Epithelial cell of proximal tubule (primary cell): ENCODE results near the gene RBMY1F. TPM values are rescaled to one million over a fixed set of nuclear protein-coding genes. Genes with fewer than 3 reads are reported as not detected.
"Not testable (repeated sequence)": the region's sequence is repeated elsewhere in the genome, so short reads cannot be mapped to it uniquely, and the experiment has no call there.

ENCODE experiments used
- DNase-seq: peaks from one replicate; pipeline ENCODE4 v3.0.0-alpha.2; 2011; ENCODE audit warnings: low read depth
- H3K4me3 ChIP-seq: 2 replicates; pipeline ENCODE4 v1.5.1; 2011; ENCODE audit warnings: low read depth, mild to moderate bottlenecking, low read length
- total RNA-seq: library from RNA; depleted of rRNA; stranded (reverse); fragments of >200 nt; gene quantifications from 2 replicates; pipeline ENCODE4 v1.2.3, GENCODE V29; 2015

Gene RBMY1F
- not detected in 2 replicates for total RNA-seq

DNA sequence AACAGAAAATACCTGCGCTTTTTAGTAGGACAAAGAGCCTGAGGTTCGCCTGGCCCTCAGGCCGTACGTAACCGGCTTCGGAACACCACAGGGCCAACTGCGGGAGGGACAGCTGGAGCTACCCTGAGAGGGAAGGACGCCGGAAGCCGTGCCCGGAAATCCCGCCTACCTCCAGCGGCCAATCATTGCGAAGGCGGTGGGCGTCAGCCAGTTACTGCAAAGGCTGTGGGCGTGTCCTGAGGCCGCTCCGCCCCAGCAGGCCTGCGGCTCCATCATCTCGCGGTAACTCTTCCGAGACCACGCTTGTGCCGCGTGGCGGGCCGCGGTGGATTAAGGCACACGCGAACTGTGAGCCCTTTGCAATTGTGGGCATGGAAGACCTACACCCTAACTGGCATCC, at the start of gene RBMY1F:
TSS of gene RBMY1F (minus strand) at position 101 of the 400 bp plus-strand sequence. CDS start 1,954 bp downstream, outside the sequence.
- not testable (repeated sequence) for DNase-seq, H3K4me3 ChIP-seq

DNA sequence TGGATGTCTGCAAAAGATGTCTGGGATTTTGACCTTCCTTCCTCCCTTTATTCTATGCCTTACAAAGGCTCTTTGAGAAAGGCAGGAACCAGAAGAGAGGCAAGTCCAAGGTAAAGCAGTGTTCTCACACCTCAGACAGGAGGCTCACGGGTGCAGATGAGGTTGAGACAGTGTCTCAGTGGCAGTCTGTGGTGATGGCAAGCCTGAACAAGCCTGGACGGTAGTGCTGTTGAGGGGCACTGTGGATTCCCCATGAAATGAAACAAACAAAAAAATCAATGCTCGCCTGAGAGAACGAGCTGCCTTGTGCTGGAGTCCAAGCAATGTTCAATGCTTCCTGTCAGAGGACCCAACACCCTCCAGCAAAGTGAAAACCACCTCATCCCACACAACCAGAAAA, 31.6 kb downstream of the RBMY1F start:
- not testable (repeated sequence) for H3K4me3 ChIP-seq, DNase-seq

DNA sequence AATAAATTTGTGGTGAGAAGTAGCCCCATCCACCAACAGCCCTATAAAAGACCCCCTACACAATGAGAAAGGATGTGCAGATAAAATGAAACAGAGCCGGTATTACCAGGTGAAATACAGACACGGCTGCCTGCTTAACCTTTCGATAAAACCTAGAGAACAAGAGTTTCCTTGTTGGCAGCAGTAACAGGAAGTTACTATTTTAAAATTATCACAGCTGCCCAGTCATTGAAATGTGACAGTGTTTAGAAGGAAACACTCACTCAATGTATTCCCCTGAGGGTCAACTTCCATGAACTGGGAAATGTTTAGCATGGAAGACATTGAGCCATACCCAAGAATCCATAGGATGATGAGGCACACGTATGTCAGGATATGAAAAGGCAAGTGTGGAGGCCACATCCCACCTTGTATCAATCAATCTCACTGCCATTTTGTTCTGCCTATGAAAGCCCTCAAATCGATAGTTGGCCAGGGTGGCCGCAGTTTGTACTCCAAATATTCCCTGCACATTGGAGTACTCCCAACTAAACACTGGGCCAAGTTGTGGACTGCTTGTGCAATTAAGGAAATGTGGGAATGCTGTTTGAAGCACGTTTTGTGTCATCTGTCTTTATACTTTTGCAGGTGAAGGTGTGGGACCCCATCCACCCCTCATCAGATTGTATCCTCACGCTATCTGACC, 41.6 kb downstream of the RBMY1F start:
- DNase-seq, H3K4me3 ChIP-seq: not testable (repeated sequence)

DNA sequence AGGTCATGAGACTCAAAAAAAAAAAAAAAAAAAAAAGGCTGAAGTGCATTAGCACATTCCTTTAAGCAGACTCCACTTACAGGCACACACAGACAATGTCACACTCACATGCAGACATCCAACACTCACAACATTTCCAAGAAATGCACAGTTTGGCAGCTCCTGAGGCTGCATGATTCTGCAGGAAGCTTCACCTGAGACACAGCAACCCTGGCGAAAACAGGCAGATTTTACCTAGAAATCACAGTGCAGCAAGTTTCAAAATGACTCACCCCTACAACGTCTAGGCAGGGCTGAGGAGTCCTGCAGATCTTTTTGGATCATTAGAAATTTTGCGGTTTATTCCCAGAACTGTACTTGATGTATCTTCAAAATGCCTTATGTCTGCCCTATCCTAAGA, 48.0 kb downstream of the RBMY1F start:
- not testable (repeated sequence) for DNase-seq, H3K4me3 ChIP-seq

DNA sequence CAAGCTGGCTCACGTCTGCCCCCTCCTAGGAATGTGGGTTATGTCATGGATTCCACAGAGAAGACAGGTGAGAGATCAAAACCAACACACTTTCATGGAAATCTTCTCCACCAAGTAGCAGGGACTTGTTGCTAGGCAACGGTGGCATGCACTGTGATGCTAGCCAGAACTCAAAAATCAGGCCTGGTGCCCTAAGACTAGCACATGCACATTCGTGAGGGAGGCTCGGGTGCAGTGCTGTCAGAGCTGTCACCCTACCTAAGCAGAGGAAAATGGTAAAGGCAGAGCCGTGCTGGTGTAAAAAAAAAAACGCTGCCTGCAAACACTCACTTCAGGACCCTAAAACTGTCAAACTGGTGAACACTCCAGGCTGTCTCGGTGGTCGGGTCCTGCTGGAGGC, 52.2 kb downstream of the RBMY1F start:
- DNase-seq, H3K4me3 ChIP-seq: not testable (repeated sequence)

Other genes with a start within 250 kb of the RBMY1F start
- gene RBMY1J, start 220.5 kb upstream of the RBMY1F start, total RNA-seq, result not detected in 2 replicates